Activated naive CD8-positive, alpha-beta T cell treated with anti-CD3 and anti-CD28 coated beads, Interleukin-2, amount 50 U/mL, for 24 hours (primary cell): ENCODE results near the gene ARL14EP.

ENCODE experiments used
- ATAC-seq: fragments of 150-1000 bp; cut with Tn5 transposase; one replicate; pipeline ENCODE4 v1.10.0; 2021
- DNase-seq: peaks from one replicate; pipeline ENCODE4 v3.0.0; 2021
- H3K27ac Mint-ChIP-seq: one replicate; pipeline ENCODE4 v1.8.0; 2021; ENCODE audit warnings: mild to moderate bottlenecking, mixed read lengths
- H3K27me3 Mint-ChIP-seq: one replicate; pipeline ENCODE4 v1.8.0; 2021; ENCODE audit warnings: mixed read lengths
- H3K36me3 Mint-ChIP-seq: one replicate; pipeline ENCODE4 v1.8.0; 2021; ENCODE audit warnings: low read depth, mixed read lengths
- H3K4me1 Mint-ChIP-seq: one replicate; pipeline ENCODE4 v1.8.0; 2021; ENCODE audit warnings: mixed read lengths
- H3K4me3 Mint-ChIP-seq: one replicate; pipeline ENCODE4 v1.8.0; 2021; ENCODE audit warnings: mild to moderate bottlenecking, moderate library complexity, mixed read lengths
- H3K9me3 Mint-ChIP-seq: one replicate; pipeline ENCODE4 v1.8.0; 2021; ENCODE audit warnings: mixed read lengths

ARL14EP gene

DNA sequence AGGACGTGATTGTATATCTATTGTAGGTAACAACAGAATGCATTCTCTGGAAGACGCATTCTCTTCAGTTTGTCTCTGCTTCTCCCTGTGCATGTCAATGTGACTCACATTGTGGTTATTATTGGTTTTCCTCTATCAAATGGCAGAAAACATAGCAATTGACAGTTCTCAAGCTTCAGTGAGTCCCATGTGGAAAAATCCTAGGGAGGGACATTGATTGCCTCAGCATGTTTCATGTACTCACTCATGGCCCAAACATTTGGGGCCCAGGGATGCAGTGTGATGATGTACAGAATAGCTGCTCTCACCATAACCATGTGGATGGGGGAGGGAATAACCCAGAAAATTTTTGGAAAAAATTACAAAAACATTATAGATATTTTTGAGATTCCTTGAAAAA lies 9.3 kb upstream of the ARL14EP start:
- no peaks in the 10 kb centered on the region for H3K36me3 Mint-ChIP-seq
- H3K9me3 Mint-ChIP-seq = peaks cover 6% of the 10 kb centered on the region
- peaks cover 17% of the 10 kb centered on the region for H3K27me3 Mint-ChIP-seq
- no peak overlapping the region for H3K27ac Mint-ChIP-seq
- peaks cover 7% of the 10 kb centered on the region for H3K4me1 Mint-ChIP-seq
- H3K4me3 Mint-ChIP-seq = no peak overlapping the region
- DNase-seq = no peak
- ATAC-seq = no peak

DNA sequence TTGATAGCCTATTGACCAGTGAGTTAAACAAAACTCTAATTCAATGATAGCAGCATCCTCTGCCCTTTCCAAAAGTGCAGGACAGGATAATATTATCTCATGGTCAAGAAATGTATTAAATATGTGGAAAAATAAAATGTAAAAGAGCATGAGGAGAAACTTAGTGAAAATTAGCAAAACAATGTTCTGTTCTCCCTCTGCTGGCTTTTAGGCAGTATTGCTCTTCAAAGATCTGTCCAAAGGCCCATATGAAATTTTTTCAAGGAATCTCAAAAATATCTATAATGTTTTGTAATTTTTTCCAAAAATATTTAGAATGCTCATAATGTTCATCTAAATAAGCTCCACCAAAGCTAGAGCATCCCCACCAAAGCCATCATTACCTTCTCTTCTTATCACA lies 8.3 kb upstream of the ARL14EP start:
- DNase-seq (no peak), ATAC-seq (no peak)
- Mint-ChIP-seq H3K36me3 (no peaks in the 10 kb centered on the region), H3K27me3 (peaks cover 17% of the 10 kb centered on the region), H3K4me3 (no peak overlapping the region), H3K27ac (no peak overlapping the region), H3K4me1 (peaks cover 7% of the 10 kb centered on the region), H3K9me3 (peaks cover 6% of the 10 kb centered on the region)

DNA sequence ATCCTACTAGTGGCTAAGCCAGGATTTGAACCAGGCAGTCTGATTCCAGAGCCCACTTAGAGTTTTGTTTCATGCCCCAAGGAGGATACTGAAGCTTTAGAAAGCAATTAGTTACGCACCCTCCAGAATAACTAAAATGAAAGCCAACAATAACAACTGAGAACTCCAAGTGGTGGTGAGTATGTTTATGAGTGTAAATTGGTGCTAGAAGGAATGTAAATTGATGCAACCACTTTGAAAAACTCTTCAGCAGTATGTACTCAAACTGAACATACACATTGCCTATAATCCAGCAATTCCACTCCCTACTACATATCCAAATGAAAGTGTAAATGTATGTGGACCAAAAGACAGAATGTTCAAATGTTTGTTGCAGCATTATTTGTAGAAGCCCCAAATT lies 6.7 kb upstream of the ARL14EP start:
- Mint-ChIP-seq H3K4me3 (no peak overlapping the region), H3K4me1 (peaks cover 7% of the 10 kb centered on the region), H3K36me3 (no peaks in the 10 kb centered on the region), H3K27me3 (peaks cover 15% of the 10 kb centered on the region), H3K27ac (no peak overlapping the region), H3K9me3 (peaks cover 2% of the 10 kb centered on the region)
- DNase-seq (no peak), ATAC-seq (no peak)

DNA sequence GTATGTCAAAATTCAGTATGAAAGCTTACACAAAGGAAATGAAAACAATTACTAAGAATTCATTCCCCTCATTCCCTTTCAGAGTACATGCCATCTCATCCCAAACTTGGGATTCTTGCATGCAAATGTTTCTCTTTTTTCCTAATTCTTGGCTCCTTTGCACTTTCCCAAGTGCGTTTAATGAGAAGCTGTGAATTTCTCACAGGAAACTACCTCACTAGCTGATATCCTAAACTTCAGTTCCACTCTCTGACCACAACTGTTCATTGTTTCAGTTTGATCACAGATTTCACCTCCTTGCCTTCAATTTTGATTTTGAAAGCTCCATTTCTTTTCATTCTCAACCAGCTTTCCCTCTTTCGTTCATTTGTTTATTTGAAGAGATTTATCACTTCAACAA lies 5.9 kb upstream of the ARL14EP start:
- Mint-ChIP-seq H3K36me3 (no peaks in the 10 kb centered on the region), H3K27me3 (peaks cover 15% of the 10 kb centered on the region), H3K9me3 (no peaks in the 10 kb centered on the region), H3K4me1 (peaks cover 8% of the 10 kb centered on the region), H3K27ac (no peak overlapping the region), H3K4me3 (no peak overlapping the region)
- DNase-seq (no peak), ATAC-seq (no peak)

DNA sequence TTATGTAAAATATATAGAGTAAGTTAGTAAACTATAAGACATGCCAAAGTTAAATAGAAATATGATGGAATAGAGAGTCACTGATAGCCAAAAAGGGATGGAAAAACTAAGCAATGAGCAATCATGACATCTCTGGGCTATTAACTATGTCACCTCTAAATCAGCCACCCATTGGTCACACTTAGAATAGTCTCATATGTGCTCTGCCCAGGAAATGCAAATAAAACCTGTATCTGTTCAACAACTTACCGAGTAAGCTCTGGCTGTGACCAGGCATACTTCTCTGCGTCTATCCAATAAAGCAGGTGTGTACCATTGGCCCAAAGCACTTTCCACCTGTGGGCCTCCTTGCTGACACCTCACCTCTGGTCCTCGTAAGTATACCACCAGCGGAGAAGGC lies 1.6 kb upstream of the ARL14EP start:
- no peak for DNase-seq
- Mint-ChIP-seq H3K27ac (no peak overlapping the region), H3K4me3 (no peak overlapping the region), H3K4me1 (peaks cover 42% of the 10 kb centered on the region), H3K27me3 (peaks cover 8% of the 10 kb centered on the region), H3K36me3 (peaks cover 7% of the 10 kb centered on the region), H3K9me3 (no peaks in the 10 kb centered on the region)
- no peak for ATAC-seq

DNA sequence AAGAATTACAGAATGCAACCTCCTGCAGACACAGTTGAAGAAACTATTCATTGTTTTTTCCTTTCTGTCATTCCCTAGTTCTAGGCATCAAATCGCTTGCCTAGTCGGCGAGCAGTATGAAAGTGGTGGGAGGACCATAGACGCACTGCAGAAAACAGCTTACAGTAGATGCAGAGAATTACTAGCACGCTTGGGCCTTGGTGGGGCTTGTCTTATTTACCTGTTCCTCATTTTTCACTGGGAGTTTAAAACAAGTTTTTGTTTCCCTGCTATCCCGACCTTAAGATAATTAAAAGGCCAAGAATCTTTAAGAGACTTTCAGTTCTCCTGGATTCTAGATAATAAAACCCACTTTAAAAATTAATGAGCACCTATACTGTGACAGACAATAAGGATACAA lies 713 bp upstream of the ARL14EP start:
- Mint-ChIP-seq H3K36me3 (peaks cover 12% of the 10 kb centered on the region), H3K27ac (peak overlapping the region; percentile 100), H3K27me3 (peaks cover 8% of the 10 kb centered on the region), H3K4me3 (peak overlapping the region; percentile 100), H3K4me1 (peaks cover 47% of the 10 kb centered on the region), H3K9me3 (no peaks in the 10 kb centered on the region)
- DNase-seq = no peak
- no peak for ATAC-seq

DNA sequence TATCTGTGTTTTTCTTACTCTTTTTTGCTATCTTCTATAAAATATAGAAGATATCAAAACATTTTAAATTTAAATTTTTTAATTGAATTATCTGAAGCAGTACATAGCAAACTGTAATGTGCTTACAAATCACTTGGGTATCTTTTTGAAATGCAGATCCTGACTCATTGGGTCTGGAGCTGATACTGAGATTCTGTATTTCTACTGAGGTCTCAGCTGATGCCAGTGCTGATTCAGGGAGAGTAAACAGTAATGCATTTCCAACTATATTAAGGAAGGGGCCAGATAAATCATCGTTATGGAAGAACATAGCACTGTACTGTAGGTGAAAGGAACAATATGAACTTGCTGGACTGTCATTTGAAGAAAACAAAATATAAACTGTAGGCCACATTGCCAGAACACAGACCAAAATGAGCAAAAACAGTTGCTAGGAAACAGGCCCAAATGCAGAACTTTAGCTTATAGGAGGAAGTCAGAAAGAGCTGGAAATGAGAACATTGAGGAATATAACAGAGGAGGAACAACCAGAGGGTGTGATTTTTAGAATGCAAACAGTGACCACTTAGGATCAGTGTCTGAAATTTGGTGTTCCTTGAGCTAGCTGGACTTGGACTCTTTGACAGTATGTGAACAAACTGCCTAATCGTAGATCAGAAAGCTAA lies 3.3 kb downstream of the ARL14EP start:
- Mint-ChIP-seq H3K27ac (peak overlapping the region; percentile 41), H3K4me3 (peak overlapping the region; percentile 44), H3K27me3 (no peaks in the 10 kb centered on the region), H3K9me3 (no peaks in the 10 kb centered on the region), H3K4me1 (peaks cover 71% of the 10 kb centered on the region), H3K36me3 (peaks cover 30% of the 10 kb centered on the region)
- DNase-seq = no peak
- ATAC-seq = no peak

DNA sequence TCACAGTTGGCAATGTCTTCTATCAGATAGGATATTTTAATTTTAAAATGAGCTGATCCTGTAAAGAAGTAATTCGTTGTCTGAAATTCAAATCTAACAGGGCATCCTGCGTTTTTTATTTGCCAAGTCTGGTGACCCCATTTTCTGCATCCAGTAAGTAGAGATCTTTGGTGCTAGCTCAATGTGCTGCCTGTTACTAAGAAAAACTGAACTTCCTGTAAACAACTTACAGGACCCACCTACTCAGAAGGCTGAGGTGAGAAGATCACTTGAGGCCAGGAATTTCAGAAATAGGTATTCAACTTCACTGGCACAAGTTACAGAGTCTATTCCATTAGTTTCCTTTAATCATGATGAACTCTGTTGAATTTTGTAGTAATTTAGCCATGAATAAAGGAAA lies 4.0 kb downstream of the ARL14EP start:
- no peak for ATAC-seq

DNA sequence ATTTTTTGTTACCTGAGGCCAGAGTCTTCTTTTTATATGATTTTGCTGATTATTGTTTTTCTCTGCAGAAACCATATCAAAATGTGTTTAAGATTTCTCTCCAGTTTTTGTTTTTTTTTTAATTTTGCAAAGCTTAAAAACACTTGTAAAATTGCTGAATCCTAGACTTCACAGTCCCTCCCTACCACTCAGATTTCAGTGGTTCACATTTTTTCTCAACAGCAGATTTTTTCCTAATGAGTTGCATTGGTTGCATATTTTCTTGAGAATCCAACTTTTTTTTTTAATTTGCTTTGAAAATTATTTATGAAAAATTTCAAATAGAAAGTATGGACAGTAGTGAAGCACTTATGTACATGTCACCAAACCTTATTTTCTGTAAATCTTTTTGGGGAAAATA lies 5.8 kb downstream of the ARL14EP start:
- Mint-ChIP-seq H3K9me3 (no peaks in the 10 kb centered on the region), H3K27ac (no peak overlapping the region), H3K36me3 (peaks cover 47% of the 10 kb centered on the region), H3K27me3 (no peaks in the 10 kb centered on the region), H3K4me1 (peaks cover 60% of the 10 kb centered on the region), H3K4me3 (peak overlapping the region; percentile 24)
- ATAC-seq = no peak
- no peak for DNase-seq

More for the DNA sequence above, 4.0 kb downstream of the ARL14EP start:
- H3K27ac Mint-ChIP-seq = no peak overlapping the region
- H3K36me3 Mint-ChIP-seq = peaks cover 32% of the 10 kb centered on the region
- H3K27me3 Mint-ChIP-seq = no peaks in the 10 kb centered on the region
- DNase-seq = no peak
- peaks cover 71% of the 10 kb centered on the region for H3K4me1 Mint-ChIP-seq
- no peak overlapping the region for H3K4me3 Mint-ChIP-seq
- H3K9me3 Mint-ChIP-seq = no peaks in the 10 kb centered on the region

DNA sequence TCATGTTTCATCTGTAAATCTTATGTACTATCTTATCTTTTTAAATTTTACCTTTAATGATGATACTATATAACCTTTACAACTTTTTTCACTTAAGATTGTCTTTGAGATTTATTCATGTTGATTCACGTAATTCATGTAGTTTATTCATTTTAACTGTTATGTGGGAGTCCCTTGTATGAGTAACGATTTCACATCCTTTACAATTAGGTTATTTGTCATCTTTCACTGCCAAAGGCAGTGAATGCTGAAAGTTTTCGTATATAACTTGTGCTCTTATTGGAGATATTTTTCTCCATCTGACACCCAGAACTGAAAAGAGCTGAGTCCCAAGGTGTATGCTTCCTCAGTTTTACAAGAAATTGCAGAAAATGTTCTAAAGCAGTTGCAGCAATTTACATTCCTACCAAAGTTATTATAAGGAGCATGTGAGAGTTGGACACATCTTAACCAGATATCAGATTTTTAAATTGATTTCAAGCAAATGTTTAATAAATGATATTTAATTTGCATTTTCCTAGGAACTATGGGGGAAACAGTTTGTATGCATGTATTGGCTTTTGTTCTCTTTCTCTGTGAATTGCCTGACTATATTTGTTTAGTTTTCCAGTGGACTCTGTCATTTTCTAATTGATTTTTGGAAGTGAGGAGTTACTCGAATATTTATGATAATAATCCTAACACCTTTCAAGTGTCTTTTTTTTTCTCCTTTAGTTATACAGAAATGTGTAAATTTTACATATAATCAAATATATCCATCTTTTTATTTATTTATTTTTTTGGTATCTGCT lies 6.4 kb downstream of the ARL14EP start:
- Mint-ChIP-seq H3K27me3 (no peaks in the 10 kb centered on the region), H3K4me3 (peak overlapping the region; percentile 29), H3K4me1 (peaks cover 55% of the 10 kb centered on the region), H3K9me3 (no peaks in the 10 kb centered on the region), H3K27ac (no peak overlapping the region), H3K36me3 (peaks cover 52% of the 10 kb centered on the region)
- ATAC-seq = peak; percentile 59
- DNase-seq = no peak

DNA sequence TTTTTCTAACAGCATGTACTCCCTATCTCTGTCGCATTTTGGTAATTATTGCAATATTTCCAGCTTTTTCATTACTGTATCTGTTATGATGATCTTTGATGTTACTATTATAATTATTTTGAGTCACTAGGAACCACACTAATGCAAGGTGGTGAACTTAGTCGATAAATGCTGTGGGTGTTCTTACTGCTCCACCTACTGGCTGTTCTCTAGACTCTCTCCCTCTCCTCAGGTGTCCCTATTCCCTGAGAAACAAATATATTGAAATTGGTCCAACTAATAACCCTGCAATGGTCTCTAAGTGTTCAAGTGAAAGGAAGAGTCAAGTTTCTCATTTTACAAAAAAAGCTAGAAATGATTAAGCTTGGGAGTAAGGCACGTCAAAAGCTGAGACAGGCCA lies 10.5 kb downstream of the ARL14EP start:
- Mint-ChIP-seq H3K4me3 (no peak overlapping the region), H3K27me3 (no peaks in the 10 kb centered on the region), H3K9me3 (no peaks in the 10 kb centered on the region), H3K4me1 (peaks cover 20% of the 10 kb centered on the region), H3K27ac (no peak overlapping the region), H3K36me3 (peaks cover 56% of the 10 kb centered on the region)
- DNase-seq = no peak
- ATAC-seq = no peak

DNA sequence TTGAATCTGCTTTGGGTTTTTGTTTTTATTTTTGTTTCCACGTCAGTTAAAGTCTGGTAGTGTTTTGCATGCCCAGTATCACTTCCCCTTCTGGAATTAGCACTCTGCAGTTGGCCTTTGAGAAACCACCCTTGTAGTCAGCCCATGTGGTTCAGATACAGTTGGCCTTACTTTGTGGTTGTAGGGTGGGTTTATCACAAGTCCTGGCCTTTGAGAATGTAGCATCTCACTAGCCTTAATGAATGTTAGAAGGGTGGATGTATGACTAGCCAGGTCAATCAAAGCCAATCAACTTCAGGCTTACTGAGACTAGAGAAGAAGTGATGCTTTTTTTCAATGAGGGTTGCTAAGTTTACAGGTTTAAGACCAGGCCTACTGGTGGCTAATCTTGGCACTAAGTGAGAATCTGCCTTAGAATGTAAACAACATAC lies 19.8 kb downstream of the ARL14EP start:
- H3K36me3 Mint-ChIP-seq = peaks cover 7% of the 10 kb centered on the region
- ATAC-seq (peak; percentile 65), DNase-seq (no peak)
- no peak overlapping the region for H3K4me3 Mint-ChIP-seq
- no peaks in the 10 kb centered on the region for H3K27me3 Mint-ChIP-seq
- H3K4me1 Mint-ChIP-seq = peaks cover 6% of the 10 kb centered on the region
- H3K9me3 Mint-ChIP-seq = no peaks in the 10 kb centered on the region
- H3K27ac Mint-ChIP-seq = peak overlapping the region; percentile 2

DNA sequence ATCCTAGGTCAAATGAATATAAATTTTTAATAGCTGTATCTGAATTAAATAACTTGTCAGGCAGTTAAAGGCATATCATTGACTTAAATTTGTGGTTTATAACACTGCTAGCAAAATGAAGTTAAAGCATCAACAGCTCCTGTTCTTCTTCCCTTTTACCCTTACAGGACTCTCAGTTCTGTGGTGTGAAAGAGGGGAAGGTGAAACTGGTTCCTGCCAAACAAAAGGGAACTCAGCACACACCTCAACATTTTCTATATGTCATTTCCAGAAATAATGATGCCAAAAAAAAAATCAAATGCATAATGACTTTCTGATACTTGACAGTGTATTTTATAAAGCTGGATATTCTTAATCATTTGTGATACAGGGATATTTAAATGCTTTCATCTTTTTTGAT lies 21.2 kb downstream of the ARL14EP start:
- no peaks in the 10 kb centered on the region for H3K9me3 Mint-ChIP-seq

DNA sequence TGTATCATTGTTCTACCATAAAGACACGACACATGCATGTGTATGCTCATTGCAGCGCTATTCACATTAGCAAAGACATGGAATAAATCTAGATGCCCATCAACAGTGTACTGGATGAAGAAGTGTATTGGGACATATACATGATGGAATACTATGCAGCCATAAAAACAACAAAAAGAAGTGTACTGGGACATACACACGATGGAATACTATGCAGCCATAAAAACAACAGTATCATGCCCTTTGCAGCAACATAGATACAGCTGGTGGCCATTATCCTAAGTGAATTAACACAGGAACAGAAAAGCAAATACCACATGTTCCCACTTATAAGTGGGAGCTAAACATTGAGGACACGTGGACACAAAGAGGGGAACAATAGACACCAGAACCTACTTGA lies 22.7 kb downstream of the ARL14EP start:
- Mint-ChIP-seq H3K36me3 (peaks cover under 1% of the 10 kb centered on the region), H3K27me3 (no peaks in the 10 kb centered on the region), H3K9me3 (no peaks in the 10 kb centered on the region), H3K4me3 (no peak overlapping the region), H3K27ac (no peak overlapping the region), H3K4me1 (peaks cover 13% of the 10 kb centered on the region)
- no peak for ATAC-seq
- DNase-seq = no peak

More for the DNA sequence above, 21.2 kb downstream of the ARL14EP start:
- H3K4me1 Mint-ChIP-seq = peaks cover 9% of the 10 kb centered on the region
- H3K27ac Mint-ChIP-seq = no peak overlapping the region
- DNase-seq (no peak), ATAC-seq (no peak)
- peaks cover 5% of the 10 kb centered on the region for H3K36me3 Mint-ChIP-seq
- no peak overlapping the region for H3K4me3 Mint-ChIP-seq
- H3K27me3 Mint-ChIP-seq = no peaks in the 10 kb centered on the region

DNA sequence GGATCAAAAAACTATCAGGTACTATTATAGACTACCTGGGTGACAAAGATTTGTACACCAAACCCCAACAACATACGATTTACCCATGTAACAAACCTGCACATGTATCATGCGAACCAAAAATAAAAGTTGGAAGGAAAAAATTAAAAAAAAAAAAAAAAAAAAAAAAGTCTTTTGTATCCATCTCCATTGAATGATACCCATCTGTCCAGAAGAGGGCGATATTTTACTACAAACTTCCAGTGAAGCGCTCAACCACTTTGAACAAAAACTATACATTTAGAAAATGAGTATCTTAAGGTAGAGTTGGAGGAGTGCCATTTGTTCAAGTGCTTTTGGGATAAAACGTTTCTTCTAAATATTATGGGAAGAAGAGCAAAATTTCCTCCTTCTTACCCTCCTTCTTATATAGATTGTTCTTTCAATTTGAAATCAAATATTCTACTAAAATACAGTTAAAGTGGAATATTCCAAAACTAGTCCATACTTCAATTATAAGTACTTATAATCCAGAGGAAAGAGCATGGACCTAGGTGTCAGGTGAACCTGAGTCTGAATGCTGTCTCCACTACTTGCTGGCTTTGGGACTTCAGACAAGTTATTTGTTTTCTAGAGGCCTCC lies 23.3 kb downstream of the ARL14EP start:
- no peak overlapping the region for H3K4me3 Mint-ChIP-seq
- H3K27me3 Mint-ChIP-seq = no peaks in the 10 kb centered on the region
- H3K9me3 Mint-ChIP-seq = no peaks in the 10 kb centered on the region
- no peak overlapping the region for H3K27ac Mint-ChIP-seq
- no peak for ATAC-seq
- no peaks in the 10 kb centered on the region for H3K36me3 Mint-ChIP-seq
- H3K4me1 Mint-ChIP-seq = peaks cover 13% of the 10 kb centered on the region
- no peak for DNase-seq
